NCI-H2227 (cell line): ENCODE measurements around the gene GSG1L.
"Not testable (repeated sequence)": the region's sequence is repeated elsewhere in the genome, so short reads cannot be mapped to it uniquely, and the experiment has no call there.

Source experiments
- DNase-seq: peaks from one replicate; lab custom pipeline; 2025; ENCODE audit not compliant: unreplicated experiment; lab: John Stamatoyannopoulos, UW

The GSG1L gene

DNA sequence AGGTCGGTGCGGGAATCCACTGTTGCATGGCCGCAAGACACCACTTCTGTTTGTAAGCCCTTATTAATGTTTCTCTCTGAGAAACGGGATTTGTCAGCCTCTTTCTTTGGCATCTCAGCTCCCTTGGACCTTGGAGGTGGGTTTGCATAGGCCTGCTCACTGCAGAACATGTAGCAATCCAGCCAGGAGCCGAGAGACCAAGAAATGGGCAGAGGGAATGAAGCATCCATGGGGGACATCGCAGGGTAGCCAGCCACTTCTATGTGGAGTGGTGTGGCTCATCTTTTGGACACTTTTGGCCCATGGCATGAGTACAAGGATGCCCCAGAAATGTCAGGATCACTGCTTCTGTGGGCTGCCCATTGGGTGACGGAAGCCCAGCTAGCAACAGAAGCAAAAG, 79.4 kb downstream of the GSG1L start:
- DNase-seq, result no peak

- no peak for DNase-seq
Measured at GRCh38 chr16:27983244-27983643, 80.3 kb downstream of the GSG1L start.

DNA sequence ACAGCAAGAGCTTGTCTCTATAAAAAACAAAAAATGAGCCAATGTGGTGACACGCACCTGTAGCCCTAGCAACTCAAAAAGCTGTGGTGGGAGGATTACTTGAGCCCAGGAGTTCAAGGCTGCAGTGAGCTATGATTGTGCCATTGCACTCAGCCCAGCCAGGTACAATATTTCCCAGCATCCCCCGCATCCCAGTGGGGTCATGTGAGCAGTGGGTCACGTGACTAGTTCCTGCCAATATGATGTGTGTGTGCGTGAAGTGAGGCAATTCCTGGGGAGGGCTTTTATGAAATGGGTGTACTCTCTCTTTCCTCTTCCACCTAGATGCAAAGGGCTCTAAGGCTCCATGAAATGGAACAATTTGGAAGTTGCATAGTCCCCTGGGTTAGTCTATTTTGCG, 81.3 kb downstream of the GSG1L start:
- peak; percentile 13 for DNase-seq

- DNase-seq, result peak; percentile 26
Measured at GRCh38 chr16:27980919-27981700, 82.4 kb downstream of the GSG1L start.

DNA sequence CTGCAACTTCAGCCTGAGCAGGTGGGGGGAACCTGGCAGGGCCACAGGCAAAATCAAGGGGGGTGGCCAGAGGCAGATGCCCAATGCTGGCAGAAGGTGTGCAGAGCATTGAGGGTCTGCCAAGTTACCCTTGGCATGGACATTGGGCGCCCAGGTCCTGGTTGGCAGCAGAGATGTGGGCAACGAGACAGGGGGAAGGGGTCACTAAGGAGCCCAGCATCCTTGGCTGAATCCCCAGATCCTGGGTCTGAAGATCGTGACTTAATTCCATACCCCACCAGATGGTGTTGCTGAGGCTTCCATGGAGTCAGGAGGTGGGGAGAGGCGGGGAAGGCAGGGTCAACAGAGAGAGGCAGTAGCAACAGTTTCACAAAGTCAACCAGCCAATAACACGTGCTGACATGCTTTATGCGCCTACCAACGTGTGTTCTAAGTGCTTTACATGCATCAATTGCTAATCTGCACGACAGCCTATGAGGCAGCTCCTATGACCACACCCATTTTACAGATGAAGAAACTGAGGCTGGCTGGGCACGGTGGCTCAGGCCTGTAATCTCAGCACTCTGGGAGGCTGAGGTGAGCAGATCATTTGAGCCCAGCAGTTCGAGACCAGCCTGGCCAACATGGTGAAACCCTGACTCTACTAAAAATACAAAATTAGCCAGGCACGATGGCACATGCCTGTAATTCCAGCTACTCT, 83.3 kb downstream of the GSG1L start:
- no peak for DNase-seq

DNA sequence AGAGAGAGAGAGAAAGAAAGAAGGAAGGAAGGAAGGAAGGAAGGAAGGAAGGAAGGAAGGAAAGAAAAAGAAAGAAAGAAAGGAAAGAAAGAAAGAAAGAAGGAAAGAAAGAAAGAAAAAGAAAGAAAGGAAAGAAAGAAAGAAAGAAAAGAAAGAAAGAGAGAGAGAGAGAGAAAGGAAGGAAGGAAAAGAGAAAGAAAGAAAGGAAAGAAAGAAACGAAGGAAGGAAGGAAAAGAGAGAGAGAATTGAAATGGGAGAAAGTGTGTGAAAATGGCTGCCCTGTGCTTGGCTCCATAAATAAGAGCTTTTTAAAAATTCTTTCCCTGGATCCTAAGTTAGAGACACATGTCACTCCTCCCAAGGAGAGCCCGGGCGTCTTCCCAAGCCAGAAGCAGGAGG, 83.8 kb downstream of the GSG1L start:
- DNase-seq, result not testable (repeated sequence)

DNA sequence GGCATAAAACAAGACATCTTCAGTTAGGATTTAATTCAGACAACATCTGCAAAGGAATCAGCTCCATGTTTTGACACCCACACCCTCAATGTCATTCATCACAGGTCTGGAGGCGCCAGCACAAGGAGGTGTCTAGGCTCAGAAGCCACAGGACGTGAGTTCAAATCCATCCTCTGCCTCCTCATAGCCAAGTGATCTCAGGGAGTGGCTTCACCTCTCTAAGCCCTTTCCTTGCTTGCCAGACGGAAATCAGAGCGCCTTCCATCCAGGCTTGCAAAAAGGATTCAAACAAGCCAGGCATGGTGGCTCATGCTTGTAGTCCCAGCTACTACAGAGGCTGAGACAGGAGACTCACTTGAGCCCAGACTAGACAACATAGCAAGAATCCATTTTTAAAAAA, 84.6 kb downstream of the GSG1L start:
- no peak for DNase-seq

GRCh38 chr16:27977966-27978365, 85.5 kb downstream of the GSG1L start:
- no peak for DNase-seq

DNA sequence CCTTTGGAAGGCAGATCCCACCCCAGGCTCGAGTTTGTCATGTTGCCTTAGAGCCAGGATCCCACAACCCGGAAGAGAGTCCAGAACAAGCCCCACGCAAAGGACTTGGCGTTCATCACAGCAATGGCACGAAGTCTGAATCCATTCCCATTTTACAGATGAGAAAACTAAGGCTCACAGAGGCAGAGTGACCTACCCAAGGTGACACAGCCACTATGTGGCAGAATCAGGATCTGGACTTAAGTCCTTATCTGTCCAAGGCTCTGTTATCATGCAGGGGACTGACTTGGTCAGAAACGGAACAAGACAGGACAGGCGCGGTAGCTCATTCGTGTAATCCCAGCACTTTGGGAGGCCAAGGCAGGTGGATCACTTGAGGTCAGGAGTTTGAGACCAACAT, 86.5 kb downstream of the GSG1L start:
- no peak for DNase-seq

GRCh38 chr16:27974896-27975540, 88.5 kb downstream of the GSG1L start:
- DNase-seq, result no peak

DNA sequence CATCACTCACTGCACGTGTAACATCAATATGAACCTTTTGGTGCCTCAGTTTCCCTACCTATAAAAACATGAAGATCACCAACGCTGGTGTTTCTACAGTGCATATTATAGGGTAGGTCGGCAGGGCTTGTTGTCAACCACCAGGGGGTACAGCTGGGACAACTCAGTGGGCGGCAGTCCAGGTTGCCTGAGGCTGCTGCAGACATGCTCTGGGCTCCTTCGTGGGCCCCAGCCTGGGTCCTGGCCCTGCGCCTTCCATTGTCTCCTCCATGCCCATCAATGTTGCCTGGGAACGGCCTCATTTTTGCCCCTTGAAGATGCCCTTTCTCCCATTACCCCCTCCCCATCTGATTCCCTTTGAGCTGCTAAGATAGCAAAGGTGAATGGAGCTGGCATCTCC, 89.8 kb downstream of the GSG1L start:
- no peak for DNase-seq

DNA sequence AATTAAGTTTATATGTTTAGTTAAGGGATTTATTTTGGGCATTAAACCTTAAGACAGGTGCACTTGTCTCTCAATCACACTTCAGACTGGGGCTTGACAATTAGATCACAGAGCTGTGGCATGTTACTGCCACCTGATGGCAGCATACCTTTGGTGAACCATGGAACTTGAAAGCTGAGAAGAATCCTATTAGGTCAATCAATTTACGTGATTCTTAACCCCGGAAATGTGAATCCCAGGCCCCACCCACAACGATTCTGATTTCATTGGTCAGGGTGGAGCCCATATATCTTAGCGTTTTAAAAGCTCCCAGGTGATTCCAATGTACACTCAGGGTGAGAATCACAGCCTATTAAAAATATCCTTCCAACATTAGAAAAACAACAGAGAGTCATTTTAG, 91.0 kb downstream of the GSG1L start:
- DNase-seq, result peak; percentile 24

GRCh38 chr16:27969574-27969973, 93.9 kb downstream of the GSG1L start:
- DNase-seq, result no peak

GRCh38 chr16:27967169-27967568, 96.3 kb downstream of the GSG1L start:
- DNase-seq, result no peak

DNA sequence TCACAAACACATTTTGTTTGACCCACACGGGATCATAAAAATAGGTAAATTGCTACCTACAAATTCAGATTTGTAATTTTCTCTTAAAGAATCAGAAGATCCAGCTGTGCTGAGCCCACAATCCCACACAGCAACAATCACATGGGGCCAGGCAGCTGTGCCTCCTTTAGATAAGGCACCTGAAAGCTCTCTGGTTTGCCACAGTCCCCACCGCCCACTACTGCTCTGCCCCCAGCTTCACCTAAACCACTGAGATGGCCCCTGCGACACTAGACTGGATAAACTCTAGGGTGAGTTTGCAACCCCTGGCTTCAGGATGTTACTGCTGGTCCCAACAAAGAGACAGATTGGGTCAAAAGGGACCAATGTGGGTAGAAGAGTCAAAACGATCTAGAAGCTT, 96.8 kb downstream of the GSG1L start:
- no peak for DNase-seq

GRCh38 chr16:27965801-27966200, 97.7 kb downstream of the GSG1L start:
- no peak for DNase-seq

DNA sequence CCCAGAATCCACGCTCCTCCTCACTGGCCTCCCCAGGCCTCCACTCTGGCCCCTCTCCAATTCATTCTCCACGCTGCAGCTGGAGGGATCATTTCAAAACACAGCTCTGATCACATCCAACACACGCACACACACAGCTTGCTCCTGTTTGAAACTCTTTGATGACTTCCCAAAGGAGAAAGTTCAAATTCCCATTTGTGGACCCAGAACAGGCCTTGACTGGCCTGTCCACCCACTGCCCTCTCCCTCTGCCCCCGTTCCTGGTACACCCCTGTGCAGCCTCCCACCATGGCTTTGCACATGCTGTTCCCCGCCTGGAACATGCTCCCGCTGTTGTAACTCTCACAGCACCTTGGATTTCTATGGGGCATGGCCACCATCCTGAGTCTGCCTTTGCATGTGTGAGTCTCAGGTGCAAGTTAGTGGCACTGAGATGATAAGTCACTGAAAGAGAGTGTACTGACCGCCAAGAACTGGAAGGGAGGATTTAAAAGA, 100.0 kb downstream of the GSG1L start:
- DNase-seq, result no peak

DNA sequence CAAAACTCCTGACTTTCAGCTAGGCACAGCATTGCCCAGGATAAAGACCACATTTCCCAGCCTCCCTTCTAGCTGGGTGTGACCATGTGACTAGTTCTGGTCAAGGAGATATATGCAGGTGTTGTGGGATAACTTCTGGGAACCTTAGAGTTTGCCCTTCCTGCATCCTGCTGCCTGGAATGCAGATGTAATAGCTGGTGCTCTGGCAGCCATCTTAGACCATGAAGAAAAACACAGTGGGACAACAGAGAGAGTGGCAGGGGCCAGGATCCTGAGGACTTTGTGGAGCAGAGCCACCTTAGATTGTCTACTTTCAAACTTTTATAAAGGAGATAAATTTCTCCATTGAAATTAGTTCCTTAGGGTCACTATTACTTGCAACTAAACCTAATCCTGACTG, 101.3 kb downstream of the GSG1L start:
- DNase-seq, result no peak

- DNase-seq, result no peak
Measured at GRCh38 chr16:27961296-27961620, 102.3 kb downstream of the GSG1L start.

DNA sequence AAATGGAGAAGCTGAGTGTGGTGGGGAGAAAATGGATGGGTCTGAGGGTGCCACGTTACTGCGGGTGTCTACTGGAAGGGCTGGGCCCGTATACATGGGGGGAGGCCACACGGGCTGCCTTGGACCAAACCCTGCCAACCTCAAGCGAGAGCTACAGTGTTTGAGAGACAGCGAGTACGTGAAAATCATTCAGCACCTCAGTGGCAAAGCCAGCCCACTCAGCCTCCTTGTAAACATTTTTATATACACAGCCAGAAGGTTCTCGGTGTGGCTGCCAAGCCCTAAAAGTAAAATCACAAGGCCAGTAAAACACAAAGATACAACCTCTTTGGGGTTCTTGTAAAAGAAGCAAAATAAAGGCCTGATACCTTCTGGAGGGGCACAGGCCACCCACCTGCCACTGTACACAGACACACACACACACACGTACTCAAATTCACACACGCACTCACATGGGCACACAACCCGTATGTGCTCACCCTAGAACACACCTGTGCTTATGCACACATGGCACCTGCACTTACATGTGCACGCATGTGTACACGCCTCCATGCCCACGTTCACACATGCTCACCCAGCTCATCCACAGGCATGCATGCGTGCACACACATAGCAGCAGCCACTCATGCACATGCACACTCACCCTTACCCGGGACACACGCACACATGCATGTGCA, 102.8 kb downstream of the GSG1L start:
- DNase-seq, result no peak

- no peak for DNase-seq
Measured at GRCh38 chr16:27959914-27960313, 103.6 kb downstream of the GSG1L start.

DNA sequence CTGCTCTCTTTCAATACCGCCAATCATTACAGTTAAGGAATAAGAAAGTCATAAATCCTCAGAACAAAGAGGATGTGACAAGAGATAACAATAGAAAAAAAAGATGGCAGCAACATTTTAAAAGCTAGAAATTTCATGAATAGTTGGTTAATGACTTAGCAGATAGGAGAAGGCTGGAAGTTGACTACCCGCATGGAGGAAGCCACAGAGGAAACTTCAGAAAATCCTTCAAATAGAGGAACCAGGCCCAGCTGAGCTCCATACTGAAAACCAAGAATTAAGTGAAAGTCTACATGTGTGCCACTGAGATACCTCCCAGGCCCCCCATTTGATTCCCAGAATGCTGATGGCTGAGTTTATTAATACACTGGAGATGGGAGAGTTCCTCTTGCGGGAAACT, 109.3 kb downstream of the GSG1L start:
- no peak for DNase-seq
